Measurements from ENCODE around the gene EMX1.

Gene EMX1

GRCh38 chr2:72917138-72917876 lies at the start of gene EMX1:
Gene EMX1, plus strand, starts transcription at chr2:72917519. Its CDS starts 334 bp downstream, at chr2:72917853.
- intact Hi-C loops (cut with DNase I): no loop called here
- peak in 7 of 10 donors; percentile 52 to 92 (median 70) for DNase-seq

GRCh38 chr2:72871060-72871459 lies 46.3 kb upstream of the EMX1 start:
- DNase-seq: no peak
- intact Hi-C loops (cut with DNase I): no loop called here

- no peak for DNase-seq
- intact Hi-C loops (cut with DNase I): no loop called here
Observed at GRCh38 chr2:72871880-72872279, 45.4 kb upstream of the EMX1 start.

GRCh38 chr2:72883356-72883962 lies 33.9 kb upstream of the EMX1 start:
- DNase-seq: no peak
- intact Hi-C loops (cut with DNase I): loop anchor here (10.0 kb wide), 1 partner anchor 1339 kb away; no protein-coding TSS in a partner anchor

GRCh38 chr2:72886505-72887031 lies 30.8 kb upstream of the EMX1 start:
- no peak for DNase-seq
- intact Hi-C loops (cut with DNase I): loop anchor here (10.0 kb wide), 1 partner anchor 1342 kb away; no protein-coding TSS in a partner anchor

- intact Hi-C loops (cut with DNase I): loop anchor here (10.0 kb wide), 1 partner anchor 1342 kb away; no protein-coding TSS in a partner anchor
Observed at GRCh38 chr2:72887032-72887739, 30.1 kb upstream of the EMX1 start, which contains the start of gene SPR. Gene SPR, plus strand, starts transcription at chr2:72887408. Its CDS starts 25 bp downstream, at chr2:72887433.

GRCh38 chr2:72887740-72888437 lies 29.4 kb upstream of the EMX1 start:
- peak; percentile 73 to 98 (median 88) for DNase-seq
- intact Hi-C loops (cut with DNase I): loop anchor here (10.0 kb wide), 1 partner anchor 1343 kb away; no protein-coding TSS in a partner anchor

More at GRCh38 chr2:72887032-72887739, 30.1 kb upstream of the EMX1 start, which contains the start of gene SPR:
- peak; percentile 47 to 95 (median 68) for DNase-seq

- intact Hi-C loops (cut with DNase I): loop anchor here (10.0 kb wide), 1 partner anchor 1344 kb away; no protein-coding TSS in a partner anchor
- DNase-seq: no peak
Observed at GRCh38 chr2:72888438-72889202, 28.7 kb upstream of the EMX1 start.

- intact Hi-C loops (cut with DNase I): loop anchor here (5.0 to 10.0 kb wide), 3 partner anchors 272 to 1345 kb away; no protein-coding TSS in a partner anchor
- DNase-seq: no peak
Observed at GRCh38 chr2:72889991-72890390, 27.3 kb upstream of the EMX1 start.

GRCh38 chr2:72891091-72891818 lies 26.1 kb upstream of the EMX1 start:
- DNase-seq: no peak
- intact Hi-C loops (cut with DNase I): loop anchor here (5.0 kb wide), 2 partner anchors 271 to 286 kb away; no protein-coding TSS in a partner anchor

GRCh38 chr2:72892506-72893173 lies 24.7 kb upstream of the EMX1 start:
- DNase-seq: peak; percentile 37 to 96 (median 72)
- intact Hi-C loops (cut with DNase I): loop anchor here (2.0 to 5.0 kb wide), 3 partner anchors 80 to 285 kb away; no protein-coding TSS in a partner anchor

GRCh38 chr2:72893594-72894319 lies 23.6 kb upstream of the EMX1 start:
- intact Hi-C loops (cut with DNase I): loop anchor here (2.0 to 5.0 kb wide), 3 partner anchors 79 to 284 kb away; no protein-coding TSS in a partner anchor
- peak in 7 of 10 donors; percentile 40 to 94 (median 69) for DNase-seq

- intact Hi-C loops (cut with DNase I): loop anchor here (5.0 kb wide), 2 partner anchors 268 to 283 kb away; no protein-coding TSS in a partner anchor
- DNase-seq: no peak
Observed at GRCh38 chr2:72894514-72894913, 22.8 kb upstream of the EMX1 start.

GRCh38 chr2:72895154-72895553 lies 22.2 kb upstream of the EMX1 start:
- no peak for DNase-seq
- intact Hi-C loops (cut with DNase I): no loop called here

GRCh38 chr2:72895759-72896281 lies 21.5 kb upstream of the EMX1 start:
- intact Hi-C loops (cut with DNase I): no loop called here
- peak in 5 of 10 donors; percentile 35 to 90 (median 44) for DNase-seq

- intact Hi-C loops (cut with DNase I): no loop called here
Observed at GRCh38 chr2:72896446-72896845, 20.9 kb upstream of the EMX1 start.

More at GRCh38 chr2:72896446-72896845, 20.9 kb upstream of the EMX1 start:
- DNase-seq: no peak
